Measurements from ENCODE around the gene GPR89A.
"Not testable (repeated sequence)": the region's sequence is repeated elsewhere in the genome, so short reads cannot be mapped to it uniquely, and the experiment has no call there.

The GPR89A gene

GRCh38 chr1:145717833-145718232 lies 110.0 kb downstream of the GPR89A start:
- ChIA-PET CTCF (interaction anchor here (1.1 to 1.3 kb wide), 2 partner anchors 14 to 20 kb away, joined by 3 read pairs; no protein-coding TSS in a partner anchor), POLR2A (no interaction called here)
- peaks cover 0 to 24% (median 7%) of the 10 kb centered on the region in 5 experiments for H3K27me3 ChIP-seq (replicated peaks in 2 of 5; ENCODE audit: control insufficient read depth in 4 of 5, insufficient read depth in 5 of 5, low read length in 4 of 5)
- peaks cover 0 to 9% (median 9%) of the 10 kb centered on the region in 4 experiments for H3K4me1 ChIP-seq (ENCODE audit: control extremely low read depth in 1 of 4, control insufficient read depth in 4 of 4, insufficient read depth in 4 of 4, low read length in 3 of 4)
- no peaks in the 10 kb centered on the region for H3K9me3 ChIP-seq (ENCODE audit: control extremely low read depth in 1 of 5, control insufficient read depth in 4 of 5, insufficient read depth in 2 of 5, low read depth in 1 of 5, low read length in 4 of 5)
- no peaks in the 10 kb centered on the region for H3K36me3 ChIP-seq (ENCODE audit: control insufficient read depth in 4 of 4, insufficient read depth in 4 of 4, low read length in 3 of 4)
- H3K27ac ChIP-seq (ENCODE audit: insufficient read depth in 1 of 2, low read depth in 1 of 2, low read length in 2 of 2, poor library complexity in 1 of 2, severe bottlenecking in 2 of 2) = no peak overlapping the region
- no peak overlapping the region for H3K4me3 ChIP-seq (ENCODE audit: control insufficient read depth in 1 of 7, extremely low read depth in 1 of 7, insufficient read depth in 4 of 7, low read depth in 2 of 7, low read length in 6 of 7)
- WGBS (ENCODE audit: insufficient coverage) = 88% methylated on average over 1 of the region's 1 CpG
- no peak for DNase-seq

- H3K27me3 ChIP-seq (replicated peaks in 2 of 5; ENCODE audit: control insufficient read depth in 4 of 5, insufficient read depth in 5 of 5, low read length in 4 of 5) = peaks cover 0 to 24% (median 7%) of the 10 kb centered on the region in 5 experiments
- H3K27ac ChIP-seq (ENCODE audit: insufficient read depth in 1 of 2, low read depth in 1 of 2, low read length in 2 of 2, poor library complexity in 1 of 2, severe bottlenecking in 2 of 2); H3K4me1 ChIP-seq (ENCODE audit: control extremely low read depth in 1 of 4, control insufficient read depth in 4 of 4, insufficient read depth in 4 of 4, low read length in 3 of 4); H3K4me3 ChIP-seq (ENCODE audit: control insufficient read depth in 1 of 7, extremely low read depth in 1 of 7, insufficient read depth in 4 of 7, low read depth in 2 of 7, low read length in 6 of 7); H3K36me3 ChIP-seq (ENCODE audit: control insufficient read depth in 4 of 4, insufficient read depth in 4 of 4, low read length in 3 of 4); DNase-seq; H3K9me3 ChIP-seq (ENCODE audit: control extremely low read depth in 1 of 5, control insufficient read depth in 4 of 5, insufficient read depth in 2 of 5, low read depth in 1 of 5, low read length in 4 of 5); POLR2A ChIA-PET: not testable (repeated sequence)
- 93% methylated on average over 2 of the region's 5 CpGs for WGBS (ENCODE audit: insufficient coverage)
- CTCF ChIA-PET = interaction anchor here (1.1 to 1.3 kb wide), 2 partner anchors 15 to 20 kb away, joined by 3 read pairs; no protein-coding TSS in a partner anchor
These were observed 110.7 kb downstream of the GPR89A start for GRCh38 chr1:145718465-145718864.

GRCh38 chr1:145719230-145720079 lies 111.7 kb downstream of the GPR89A start, which contains the start of gene CD160:
Gene CD160 (plus strand): TSS chr1:145719499. CDS start chr1:145728328, 8,829 bp downstream.
- ChIA-PET CTCF (interaction anchor here (0.9 to 1.7 kb wide), 6 partner anchors 7 to 117 kb away, joined by 3 to 7 read pairs (median 4); no protein-coding TSS in a partner anchor), POLR2A (no interaction called here)
- Histone ChIP-seq H3K27me3 (replicated peaks in 2 of 5; ENCODE audit: control insufficient read depth in 4 of 5, insufficient read depth in 5 of 5, low read length in 4 of 5) (peaks cover 0 to 24% (median 7%) of the 10 kb centered on the region in 5 experiments), H3K4me3 (ENCODE audit: control insufficient read depth in 1 of 7, extremely low read depth in 1 of 7, insufficient read depth in 4 of 7, low read depth in 2 of 7, low read length in 6 of 7) (no peak within 1 kb of the TSS), H3K27ac (ENCODE audit: insufficient read depth in 1 of 2, low read depth in 1 of 2, low read length in 2 of 2, poor library complexity in 1 of 2, severe bottlenecking in 2 of 2) (no peak within 1 kb of the TSS), H3K4me1 (ENCODE audit: control extremely low read depth in 1 of 4, control insufficient read depth in 4 of 4, insufficient read depth in 4 of 4, low read length in 3 of 4) (peaks cover 0 to 9% (median 9%) of the 10 kb centered on the region in 4 experiments), H3K36me3 (ENCODE audit: control insufficient read depth in 4 of 4, insufficient read depth in 4 of 4, low read length in 3 of 4) (no peaks in the 10 kb centered on the region), H3K9me3 (ENCODE audit: control extremely low read depth in 1 of 5, control insufficient read depth in 4 of 5, insufficient read depth in 2 of 5, low read depth in 1 of 5, low read length in 4 of 5) (no peaks in the 10 kb centered on the region)
- WGBS (ENCODE audit: insufficient coverage) = 94% methylated on average over 9 of the region's 12 CpGs
- no peak for DNase-seq
